ENCODE results near the gene CFAP157.
"Not testable (repeated sequence)": the region's sequence is repeated elsewhere in the genome, so short reads cannot be mapped to it uniquely, and the experiment has no call there.

CFAP157 gene

GRCh38 chr9:127739614-127740330, 33.0 kb downstream of the CFAP157 start:
- DNase-seq = no peak

GRCh38 chr9:127741831-127742434, 35.1 kb downstream of the CFAP157 start:
- no peak for DNase-seq

GRCh38 chr9:127742435-127743088, 35.8 kb downstream of the CFAP157 start:
- DNase-seq = no peak

GRCh38 chr9:127744398-127745110, 37.8 kb downstream of the CFAP157 start:
- no peak for DNase-seq

- DNase-seq = no peak
Measured at GRCh38 chr9:127746959-127747569, 40.3 kb downstream of the CFAP157 start.

GRCh38 chr9:127749090-127749787, 42.5 kb downstream of the CFAP157 start:
- no peak for DNase-seq

- no peak for DNase-seq
Measured at GRCh38 chr9:127751269-127752054, 44.7 kb downstream of the CFAP157 start.

GRCh38 chr9:127753148-127753547, 46.4 kb downstream of the CFAP157 start:
- DNase-seq = no peak

GRCh38 chr9:127753622-127754021, 46.8 kb downstream of the CFAP157 start:
- DNase-seq = no peak

GRCh38 chr9:127754099-127755060, 47.6 kb downstream of the CFAP157 start:
- no peak for DNase-seq

- no peak for DNase-seq
Measured at GRCh38 chr9:127755061-127756060, 48.6 kb downstream of the CFAP157 start.

GRCh38 chr9:127756233-127756632, 49.4 kb downstream of the CFAP157 start:
- no peak for DNase-seq

- DNase-seq = not testable (repeated sequence)
Measured at GRCh38 chr9:127756776-127757175, 50.0 kb downstream of the CFAP157 start.

- DNase-seq = no peak
Measured at GRCh38 chr9:127758843-127759242, 52.1 kb downstream of the CFAP157 start.

- DNase-seq = no peak
Measured at GRCh38 chr9:127761061-127761460, 54.3 kb downstream of the CFAP157 start.

GRCh38 chr9:127761491-127761956, 54.7 kb downstream of the CFAP157 start:
- no peak for DNase-seq

- no peak for DNase-seq
Measured at GRCh38 chr9:127762111-127762676, 55.4 kb downstream of the CFAP157 start.

GRCh38 chr9:127763918-127764384, 57.2 kb downstream of the CFAP157 start:
- DNase-seq = no peak

All from stimulated activated CD4-positive, alpha-beta T cell treated with anti-CD3 and anti-CD28 coated beads, Interleukin-1b, Interleukin-23, amount 100 ng/mL, for 48 hours (primary cell).